Uterus (tissue), 2 donors: ENCODE results near the gene RALGPS1.

Experiments used
- POLR2A ChIP-seq, 2 donors: fragments of 450-650 bp; IDR thresholded peaks; one replicate each; pipeline ENCODE4 v1.6.1; 2016; ENCODE audit warnings: antibody characterized with exemption in 2 of 2, mild to moderate bottlenecking in 1 of 2, moderate library complexity in 1 of 2
- TF ChIP-seq, protein P1 (sequence below), 4 experiments: fragments of 200-600 bp in 2 of 4; fragments of 450-650 bp in 2 of 4; sonication (generic) in 2 of 4; IDR thresholded peaks; one replicate each; pipeline ENCODE4 v1.5.1; 2016 to 2019; ENCODE audit warnings: antibody characterized with exemption in 4 of 4, mild to moderate bottlenecking in 2 of 4, moderate library complexity in 1 of 4

DNA sequence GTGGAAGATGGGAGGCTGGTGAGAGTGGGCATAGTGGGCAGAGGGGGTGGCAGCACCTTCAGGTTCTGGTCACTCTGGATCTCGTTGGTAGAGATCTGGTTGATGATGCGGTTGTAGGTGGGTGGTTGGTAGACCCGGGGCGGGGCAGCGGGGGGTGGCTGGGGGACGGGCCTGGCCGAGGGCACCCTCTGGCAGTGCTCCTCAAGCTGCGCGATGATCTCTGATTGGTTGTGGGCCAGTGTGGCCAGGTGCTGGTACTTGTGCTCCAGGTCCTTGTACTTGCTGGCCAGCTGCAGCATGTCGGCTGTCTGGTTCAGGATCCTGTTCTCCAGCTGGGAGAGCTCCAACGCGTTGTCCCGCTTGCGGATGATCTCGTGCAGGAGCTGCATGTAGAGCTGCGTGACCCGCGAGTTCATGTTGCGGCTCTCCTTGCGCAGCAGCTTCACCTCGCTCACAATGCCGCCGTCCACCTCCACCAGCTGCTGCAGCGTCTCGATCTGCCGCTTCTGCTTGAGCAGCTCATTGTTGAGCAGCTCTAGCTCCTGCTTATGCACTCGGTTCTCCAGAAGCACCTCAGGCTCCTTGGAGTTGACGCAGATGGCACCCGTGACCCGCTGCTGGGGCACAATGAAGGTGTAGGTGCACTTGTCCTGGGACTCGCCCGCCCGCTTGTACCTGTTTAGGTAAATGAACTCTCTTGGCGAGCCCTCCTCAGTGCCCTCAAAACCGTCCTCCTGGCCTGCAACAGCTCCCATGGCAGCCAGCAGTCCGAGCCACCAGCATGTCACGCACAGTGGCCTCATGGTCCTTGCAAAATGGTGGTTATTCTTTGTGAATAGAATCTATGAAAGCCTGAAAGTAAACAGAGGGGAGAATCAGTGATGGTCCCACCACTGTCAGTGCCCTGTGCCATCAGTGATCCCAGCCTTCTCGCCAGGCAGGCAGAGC, 193.6 kb downstream of the RALGPS1 start:
- no peak for TF ChIP-seq POLR2A (IDR thresholded peaks at IDR 0.05)
- TF ChIP-seq, protein P1, sequence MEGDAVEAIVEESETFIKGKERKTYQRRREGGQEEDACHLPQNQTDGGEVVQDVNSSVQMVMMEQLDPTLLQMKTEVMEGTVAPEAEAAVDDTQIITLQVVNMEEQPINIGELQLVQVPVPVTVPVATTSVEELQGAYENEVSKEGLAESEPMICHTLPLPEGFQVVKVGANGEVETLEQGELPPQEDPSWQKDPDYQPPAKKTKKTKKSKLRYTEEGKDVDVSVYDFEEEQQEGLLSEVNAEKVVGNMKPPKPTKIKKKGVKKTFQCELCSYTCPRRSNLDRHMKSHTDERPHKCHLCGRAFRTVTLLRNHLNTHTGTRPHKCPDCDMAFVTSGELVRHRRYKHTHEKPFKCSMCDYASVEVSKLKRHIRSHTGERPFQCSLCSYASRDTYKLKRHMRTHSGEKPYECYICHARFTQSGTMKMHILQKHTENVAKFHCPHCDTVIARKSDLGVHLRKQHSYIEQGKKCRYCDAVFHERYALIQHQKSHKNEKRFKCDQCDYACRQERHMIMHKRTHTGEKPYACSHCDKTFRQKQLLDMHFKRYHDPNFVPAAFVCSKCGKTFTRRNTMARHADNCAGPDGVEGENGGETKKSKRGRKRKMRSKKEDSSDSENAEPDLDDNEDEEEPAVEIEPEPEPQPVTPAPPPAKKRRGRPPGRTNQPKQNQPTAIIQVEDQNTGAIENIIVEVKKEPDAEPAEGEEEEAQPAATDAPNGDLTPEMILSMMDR (IDR thresholded peaks at IDR 0.05) = no peak
